ENCODE data around the gene ADRB1.

DNA sequence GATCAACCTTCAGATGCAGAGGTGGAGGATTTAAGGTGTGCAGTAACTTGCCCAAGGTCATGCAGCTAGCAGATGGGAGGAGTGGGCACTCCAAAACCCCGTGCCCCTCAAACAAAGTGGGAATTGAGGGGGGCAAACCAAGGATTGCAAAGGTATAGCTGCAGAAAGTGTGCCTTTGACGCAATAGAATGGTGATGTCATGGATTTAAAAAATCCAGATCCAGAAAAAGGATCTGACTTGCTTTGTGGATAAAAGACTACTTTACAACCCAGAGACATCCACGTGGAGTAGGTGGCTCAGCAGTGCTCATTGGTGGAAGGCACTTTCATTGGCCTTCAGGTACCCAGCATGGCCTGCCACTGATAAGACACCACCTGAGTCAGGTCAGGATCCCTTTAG is 15.7 kb upstream of the ADRB1 start:
- no peak for TF ChIP-seq ZNF687 (CRISPR knock-in tag; IDR thresholded peaks at IDR 0.05)
- no peak for TF ChIP-seq ZKSCAN8 (CRISPR knock-in tag; IDR thresholded peaks at IDR 0.05; ENCODE audit: borderline replicate concordance)
- no peak for TF ChIP-seq ATRX (CRISPR knock-in tag; IDR thresholded peaks at IDR 0.05; ENCODE audit: borderline replicate concordance)
- no peak for TF ChIP-seq TAF1 (CRISPR knock-in tag; IDR thresholded peaks at IDR 0.05)

Measured in HepG2 (cell line).